Endometrial microvascular endothelial cells (primary cell): ENCODE measurements around the gene CTNND2. TPM values are rescaled to one million over a fixed set of nuclear protein-coding genes. Genes with fewer than 3 reads are reported as not detected.

Source experiments
- in situ Hi-C: cut with HindIII; loops from 2 replicates; pipeline ENCODE4 v1.10.0; 2017; ENCODE audit warnings: low sequenced_read_pairs, low pct_unique_long_range_greater_than_20kb; ENCODE audit errors: inconsistent ontology term
- total RNA-seq: library from RNA; depleted of rRNA; stranded (reverse); fragments of >200 nt; gene quantifications from one replicate; pipeline ENCODE4 v1.2.3, GENCODE V29; 2015; ENCODE audit errors: inconsistent ontology term

CTNND2 gene
- total RNA-seq, 1 donor from 2014 or later = not detected

GRCh38 chr5:11056560-11056959 is 847.7 kb downstream of the CTNND2 start:
- in situ Hi-C loops = no loop called here

GRCh38 chr5:11054014-11054413 is 850.2 kb downstream of the CTNND2 start:
- in situ Hi-C loops = no loop called here

GRCh38 chr5:11052871-11053270 is 851.4 kb downstream of the CTNND2 start:
- in situ Hi-C loops = no loop called here

GRCh38 chr5:11050596-11051304 is 853.5 kb downstream of the CTNND2 start:
- in situ Hi-C loops = no loop called here

- in situ Hi-C loops = no loop called here
Observed at GRCh38 chr5:11048760-11049159, 855.5 kb downstream of the CTNND2 start.

- in situ Hi-C loops = no loop called here
Observed at GRCh38 chr5:11047625-11048024, 856.6 kb downstream of the CTNND2 start.

- in situ Hi-C loops = no loop called here
Observed at GRCh38 chr5:11047030-11047429, 857.2 kb downstream of the CTNND2 start.

- in situ Hi-C loops = no loop called here
Observed at GRCh38 chr5:11046160-11046559, 858.1 kb downstream of the CTNND2 start.

GRCh38 chr5:11045411-11045810 is 858.8 kb downstream of the CTNND2 start:
- in situ Hi-C loops = no loop called here

GRCh38 chr5:11044581-11044980 is 859.7 kb downstream of the CTNND2 start:
- in situ Hi-C loops = no loop called here

- in situ Hi-C loops = no loop called here
Observed at GRCh38 chr5:11043881-11044280, 860.4 kb downstream of the CTNND2 start.

- in situ Hi-C loops = no loop called here
Observed at GRCh38 chr5:11040345-11040744, 863.9 kb downstream of the CTNND2 start.

GRCh38 chr5:11038772-11039171 is 865.5 kb downstream of the CTNND2 start:
- in situ Hi-C loops = no loop called here

- in situ Hi-C loops = no loop called here
Observed at GRCh38 chr5:11037941-11038340, 866.3 kb downstream of the CTNND2 start.

GRCh38 chr5:11037080-11037479 is 867.2 kb downstream of the CTNND2 start:
- in situ Hi-C loops = no loop called here

- in situ Hi-C loops = no loop called here
Observed at GRCh38 chr5:11030671-11031070, 873.6 kb downstream of the CTNND2 start.

GRCh38 chr5:11027660-11028059 is 876.6 kb downstream of the CTNND2 start:
- in situ Hi-C loops = no loop called here

- in situ Hi-C loops = no loop called here
Observed at GRCh38 chr5:11026543-11026942, 877.7 kb downstream of the CTNND2 start.

GRCh38 chr5:11023945-11024344 is 880.3 kb downstream of the CTNND2 start:
- in situ Hi-C loops = no loop called here

GRCh38 chr5:11013793-11014192 is 890.5 kb downstream of the CTNND2 start:
- in situ Hi-C loops = no loop called here

- in situ Hi-C loops = no loop called here
Observed at GRCh38 chr5:11012295-11012694, 892.0 kb downstream of the CTNND2 start.
